Neural progenitor cell (in vitro differentiated cells): ENCODE measurements around the gene PCGF1.

Experiments used
- EZH2 ChIP-seq: fragments of 200-600 bp; sonication (generic); IDR thresholded peaks from 2 replicates; pipeline ENCODE4 v1.6.1; 2017; ENCODE audit warnings: antibody characterized with exemption, mild to moderate bottlenecking, moderate library complexity
- EZH2phosphoT487 ChIP-seq: fragments of 200-600 bp; sonication (generic); IDR thresholded peaks from 2 replicates; pipeline ENCODE4 v1.6.1; 2017; ENCODE audit warnings: antibody characterized with exemption
- TF ChIP-seq, protein P1 (sequence below): fragments of 200-600 bp; sonication (generic); IDR thresholded peaks from 2 replicates; pipeline ENCODE4 v1.5.1; 2017; ENCODE audit warnings: antibody characterized with exemption, mild to moderate bottlenecking

DNA sequence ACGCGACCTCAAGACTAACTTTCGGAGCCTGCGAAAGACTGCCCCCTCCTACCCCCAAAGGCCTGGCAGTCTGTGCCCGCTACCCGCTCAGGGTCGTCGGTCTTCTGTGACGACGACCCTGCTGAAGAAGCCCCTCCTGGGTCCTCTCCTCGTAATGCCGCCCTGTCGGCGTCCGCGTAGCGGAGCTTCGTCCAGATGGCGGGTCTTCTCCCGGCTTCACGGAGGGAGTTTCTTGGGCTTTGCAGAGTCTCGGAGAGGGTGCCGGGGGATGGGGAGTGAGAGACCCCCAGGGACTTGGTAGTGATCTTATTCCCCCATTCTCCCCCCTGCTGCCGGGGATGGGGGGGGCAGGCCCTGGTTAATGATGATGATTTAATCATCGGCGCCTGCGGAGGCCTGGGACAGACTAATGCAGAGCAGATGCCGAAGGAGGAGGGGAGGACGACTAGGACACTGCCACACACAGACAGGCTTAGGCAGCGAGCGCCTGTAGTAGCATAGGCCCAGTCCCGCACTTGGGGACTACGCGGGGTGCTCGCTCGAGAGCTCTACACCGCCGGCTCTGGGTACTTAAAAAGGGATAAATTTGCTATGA lies 528 bp upstream of the PCGF1 start:
- TF ChIP-seq, protein P1, sequence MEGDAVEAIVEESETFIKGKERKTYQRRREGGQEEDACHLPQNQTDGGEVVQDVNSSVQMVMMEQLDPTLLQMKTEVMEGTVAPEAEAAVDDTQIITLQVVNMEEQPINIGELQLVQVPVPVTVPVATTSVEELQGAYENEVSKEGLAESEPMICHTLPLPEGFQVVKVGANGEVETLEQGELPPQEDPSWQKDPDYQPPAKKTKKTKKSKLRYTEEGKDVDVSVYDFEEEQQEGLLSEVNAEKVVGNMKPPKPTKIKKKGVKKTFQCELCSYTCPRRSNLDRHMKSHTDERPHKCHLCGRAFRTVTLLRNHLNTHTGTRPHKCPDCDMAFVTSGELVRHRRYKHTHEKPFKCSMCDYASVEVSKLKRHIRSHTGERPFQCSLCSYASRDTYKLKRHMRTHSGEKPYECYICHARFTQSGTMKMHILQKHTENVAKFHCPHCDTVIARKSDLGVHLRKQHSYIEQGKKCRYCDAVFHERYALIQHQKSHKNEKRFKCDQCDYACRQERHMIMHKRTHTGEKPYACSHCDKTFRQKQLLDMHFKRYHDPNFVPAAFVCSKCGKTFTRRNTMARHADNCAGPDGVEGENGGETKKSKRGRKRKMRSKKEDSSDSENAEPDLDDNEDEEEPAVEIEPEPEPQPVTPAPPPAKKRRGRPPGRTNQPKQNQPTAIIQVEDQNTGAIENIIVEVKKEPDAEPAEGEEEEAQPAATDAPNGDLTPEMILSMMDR, result no peak
- TF ChIP-seq EZH2phosphoT487, result no peak
- TF ChIP-seq EZH2, result peak; percentile 52
